Left renal pelvis (tissue), 4 donors: ENCODE results near the gene UBXN6. TPM values are rescaled to one million over a fixed set of nuclear protein-coding genes. Genes with fewer than 3 reads are reported as not detected.
A peak's percentile ranks its signal among the peaks of the same experiment; 100 is the strongest.

ENCODE experiments used
- DNase-seq, 4 donors: peaks; one replicate each; pipeline ENCODE4 v3.0.0-alpha.2; 2013; ENCODE audit warnings: low read depth in 4 of 4, low spot score in 3 of 4
- polyA plus RNA-seq, 4 donors: library from polyadenylated mRNA; unstranded; fragments of 120-200 nt; gene quantifications; one replicate each; pipeline ENCODE4 v1.2.1, GENCODE V29; 2013; ENCODE audit not compliant: insufficient read length in 4 of 4

The UBXN6 gene
- polyA plus RNA-seq: 100 to 1,000 TPM in 1 of 4 donors, 10 to 100 TPM in 3; 82.7 to 125 (median 89.8) TPM

DNA sequence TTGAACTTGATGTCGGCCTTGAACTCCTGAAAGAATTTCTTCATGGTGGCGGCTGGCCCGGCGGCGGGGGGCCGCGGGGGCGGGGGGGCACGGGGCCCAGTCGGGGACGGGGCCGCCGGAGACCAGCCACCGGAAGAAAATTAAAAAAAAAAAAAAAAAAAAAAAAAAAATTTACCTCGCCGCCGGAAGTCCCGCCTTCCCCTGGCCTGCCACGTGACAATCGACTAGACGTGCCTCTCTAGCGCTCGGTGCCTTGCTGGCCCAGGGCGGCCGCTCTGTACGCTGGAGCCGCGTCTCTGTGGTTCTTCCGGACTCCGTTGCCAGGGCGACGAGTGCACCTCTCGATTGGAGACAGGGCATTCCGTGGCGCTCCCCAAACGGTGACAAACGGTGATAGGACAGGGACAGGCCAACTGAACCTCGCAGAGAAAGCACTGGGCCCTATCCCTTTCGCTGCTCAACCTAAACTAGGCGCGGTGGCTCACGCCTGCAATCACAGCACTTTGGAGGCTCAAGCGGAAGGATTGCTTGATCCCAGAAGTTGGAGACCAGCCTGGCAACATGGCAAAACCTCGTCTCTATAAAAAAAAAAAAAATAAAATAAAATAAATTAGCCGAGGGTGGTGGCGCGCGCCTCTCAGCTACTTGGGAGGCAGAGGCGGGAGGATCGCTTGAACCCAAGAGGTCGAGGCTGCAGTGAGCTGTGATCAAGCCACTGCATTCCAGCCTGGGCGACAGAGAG is at the start of gene UBXN6:
Gene UBXN6, minus strand, starts transcription at position 141 of the 742 bp plus-strand sequence. Its CDS starts 97 bp downstream, at position 44.
- peak; percentile 84 to 94 (median 92) for DNase-seq

DNA sequence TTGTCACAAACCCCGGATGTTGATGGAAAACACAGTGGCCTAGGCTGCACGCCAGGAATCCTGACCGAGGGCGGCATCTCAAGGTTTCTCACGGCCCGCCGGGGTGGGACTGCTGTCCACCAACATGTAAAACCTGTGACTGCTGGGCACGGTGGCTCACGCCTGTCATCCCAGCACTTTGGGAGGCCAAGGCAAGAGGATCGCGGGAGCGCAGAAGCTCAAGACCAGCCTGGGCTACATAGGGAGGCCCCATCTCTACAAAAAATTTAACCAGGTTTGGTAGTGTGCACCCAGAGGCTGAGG is 49.5 kb upstream of the UBXN6 start:
- no peak for DNase-seq

DNA sequence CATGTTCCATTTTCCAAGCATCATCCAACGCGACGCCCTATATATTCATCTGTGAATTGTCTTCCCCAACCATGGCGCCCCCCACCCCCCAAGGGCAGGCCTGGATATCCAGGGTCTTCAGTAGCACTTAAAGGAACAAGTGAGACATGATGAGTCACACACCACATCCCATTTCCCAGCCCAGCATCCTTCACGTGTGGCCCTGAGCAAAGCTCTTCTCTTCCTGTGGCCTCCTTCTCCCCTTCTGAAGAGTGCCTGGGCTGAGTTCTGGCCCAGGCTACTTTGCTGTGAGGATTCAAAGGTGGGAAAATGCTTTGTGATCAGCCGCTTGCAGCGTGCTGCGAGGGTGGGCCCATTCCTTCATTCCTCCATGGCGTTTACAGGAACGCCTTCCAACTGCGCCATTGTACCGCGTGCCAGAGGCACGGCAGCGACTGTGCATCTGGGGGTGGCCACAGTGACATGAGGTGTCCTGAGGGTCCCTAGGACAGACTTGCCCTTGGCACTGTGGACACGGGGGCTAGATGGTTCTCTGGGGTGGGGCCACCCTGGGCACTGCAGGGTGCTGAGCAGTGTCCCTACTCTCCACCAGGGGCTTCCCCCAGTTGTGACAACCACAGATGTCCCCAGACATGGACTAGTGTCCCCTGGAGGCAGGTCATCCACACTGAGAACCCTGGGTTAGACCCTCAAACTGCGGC is 49.0 kb upstream of the UBXN6 start:
- no peak for DNase-seq

DNA sequence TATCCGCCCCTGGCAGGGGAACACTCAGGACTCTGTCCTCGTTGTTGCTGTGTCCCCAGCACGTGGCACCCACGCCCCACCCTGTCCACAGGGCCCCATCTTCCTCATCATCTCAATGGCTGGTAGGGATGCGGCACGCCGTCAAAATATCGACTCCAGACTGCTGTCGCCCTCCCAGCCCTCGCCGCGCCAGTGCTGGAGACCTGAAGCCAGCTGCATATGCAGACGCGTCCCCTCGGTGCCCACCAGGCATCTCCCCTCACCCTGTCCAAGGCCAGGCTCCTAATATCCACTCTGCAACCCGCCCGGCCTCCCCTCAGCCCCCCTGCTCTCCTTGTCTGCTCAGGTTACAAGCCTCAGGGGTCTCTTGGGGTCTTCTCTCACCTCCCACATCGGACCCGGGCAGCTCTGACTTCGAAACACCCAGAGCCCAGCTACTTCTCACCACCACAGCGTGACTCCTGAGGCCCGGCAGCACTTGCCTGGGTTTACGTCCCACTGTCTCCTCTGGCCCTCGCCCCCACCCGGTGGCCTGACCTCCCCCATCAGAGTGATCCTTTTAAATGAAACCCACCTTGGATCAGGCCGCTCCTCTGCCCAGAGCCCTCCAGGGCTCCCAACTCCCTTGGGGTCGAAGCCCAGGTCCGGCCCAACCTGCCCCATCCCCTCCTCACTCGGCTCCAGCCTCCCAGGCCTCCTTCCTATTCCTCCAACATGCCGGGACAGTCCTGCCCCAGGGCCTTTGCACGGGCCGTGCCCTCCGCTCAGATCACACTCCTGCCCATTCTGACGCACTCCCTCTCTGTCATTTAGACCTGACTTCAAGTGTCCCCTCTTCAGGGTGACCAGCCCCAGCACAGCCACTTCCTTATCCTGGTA is 48.2 kb upstream of the UBXN6 start:
- no peak for DNase-seq

DNA sequence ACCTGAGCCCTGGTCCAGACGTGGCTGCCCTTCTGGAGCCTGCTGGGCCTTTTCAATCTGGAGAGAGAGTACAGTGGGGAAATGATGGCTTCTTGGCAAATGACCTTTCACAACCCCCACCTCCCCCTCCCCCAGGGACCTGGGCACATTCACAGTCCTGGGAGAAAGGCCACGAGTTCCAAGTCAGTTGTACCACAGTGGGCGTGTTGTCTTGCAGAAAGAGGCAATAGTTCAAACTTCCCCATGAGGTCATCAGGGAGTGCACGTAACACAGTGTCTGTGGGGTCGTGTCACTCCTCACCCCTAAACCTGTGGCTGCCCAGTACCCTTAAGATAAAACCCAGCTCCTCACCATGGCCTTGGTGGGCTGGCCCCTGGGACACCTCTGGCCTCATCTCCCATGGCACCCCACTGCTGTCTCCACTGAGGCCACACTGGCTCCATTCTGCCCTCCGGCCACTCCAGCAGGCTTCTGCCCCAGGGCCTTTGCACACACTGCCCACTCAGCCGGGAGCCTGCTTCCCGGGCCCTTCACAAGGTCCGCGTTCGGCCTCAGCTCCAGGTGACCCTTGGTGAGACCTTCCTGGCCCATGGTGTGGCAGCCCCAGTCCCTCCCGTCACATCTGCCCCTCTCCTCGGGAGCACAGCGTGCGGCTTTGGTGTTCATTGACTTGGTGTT is 47.4 kb upstream of the UBXN6 start:
- no peak for DNase-seq

GRCh38 chr19:4504297-4504701 is 46.7 kb upstream of the UBXN6 start:
- DNase-seq: no peak

DNA sequence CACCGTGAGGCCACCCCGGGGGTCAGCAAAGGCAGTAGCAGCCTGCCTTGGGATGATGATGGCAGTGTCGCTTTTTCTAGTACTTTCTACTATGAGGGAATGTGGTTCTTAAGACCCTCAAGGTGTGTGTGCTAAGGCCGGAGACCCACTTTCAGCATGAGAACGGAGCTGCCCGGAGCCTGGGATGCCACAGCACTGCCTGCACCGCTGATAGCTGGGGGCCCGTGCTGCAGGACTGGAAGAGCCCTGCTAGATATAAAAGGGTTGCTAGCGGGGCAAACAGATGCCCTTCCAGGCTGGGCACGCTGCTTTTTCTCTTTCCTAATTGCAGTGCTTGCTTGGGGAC is 46.2 kb upstream of the UBXN6 start:
- DNase-seq: no peak

GRCh38 chr19:4503132-4503824 is 45.7 kb upstream of the UBXN6 start:
- DNase-seq: no peak

DNA sequence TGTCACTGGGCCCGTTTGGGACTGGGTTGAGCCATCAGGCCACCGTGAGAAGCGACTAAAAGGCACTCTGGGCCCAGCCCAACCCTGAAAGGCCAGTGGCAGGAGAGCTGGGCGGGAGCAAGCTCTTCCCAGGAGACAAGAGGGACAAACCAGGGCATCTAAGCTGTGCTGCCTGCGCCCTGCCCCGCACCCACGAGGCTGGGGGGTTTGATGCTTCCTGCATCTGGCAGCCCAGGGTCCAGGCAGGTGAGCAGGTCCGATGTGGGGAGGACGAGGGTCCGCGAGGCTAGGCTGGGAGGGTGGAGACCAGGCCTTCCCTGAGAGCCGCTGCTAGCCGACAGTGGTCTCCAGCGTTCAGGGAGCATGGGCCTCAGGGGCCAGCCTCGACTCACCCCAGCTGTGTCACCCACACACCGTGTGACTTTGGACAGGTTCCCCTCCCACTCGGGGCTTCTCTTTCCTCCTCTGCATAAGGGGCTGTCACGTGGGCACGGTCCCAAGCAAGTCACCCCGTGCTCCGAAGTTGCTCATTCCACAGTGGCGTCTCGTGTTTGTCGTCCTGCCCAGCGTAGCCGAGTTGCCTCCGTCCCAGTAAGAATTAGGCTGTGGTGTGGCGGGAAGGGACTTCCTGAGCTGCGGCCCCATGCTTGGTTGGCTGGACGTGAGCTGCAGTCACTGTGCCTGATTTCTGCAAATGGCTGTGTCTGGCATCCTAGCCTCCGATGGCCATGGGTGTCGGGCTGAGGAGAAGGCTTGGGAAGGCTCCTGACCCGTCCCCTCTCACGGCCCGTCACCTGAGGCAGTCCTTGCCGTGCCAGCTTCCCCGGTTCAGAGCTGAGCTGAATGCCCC is 44.9 kb upstream of the UBXN6 start:
- no peak for DNase-seq

DNA sequence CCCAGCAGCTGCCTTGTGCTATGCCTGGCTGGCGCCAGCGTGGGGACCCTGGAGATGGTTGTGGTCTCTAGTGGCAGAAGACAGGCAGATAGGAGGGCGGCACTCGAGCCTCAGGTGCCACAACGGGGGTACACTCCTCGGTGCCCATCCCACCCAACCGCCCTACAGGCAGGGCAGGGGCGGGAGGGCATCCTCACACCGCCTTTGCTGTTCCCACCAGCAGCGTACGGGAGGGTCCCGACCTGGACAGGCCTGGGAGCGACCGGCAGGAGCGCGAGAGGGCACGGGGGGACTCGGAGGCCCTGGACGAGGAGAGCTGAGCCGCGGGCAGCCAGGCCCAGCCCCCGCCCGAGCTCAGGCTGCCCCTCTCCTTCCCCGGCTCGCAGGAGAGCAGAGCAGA is 44.1 kb upstream of the UBXN6 start:
- DNase-seq: no peak

GRCh38 chr19:4500841-4501591 is 43.4 kb upstream of the UBXN6 start:
- no peak for DNase-seq

DNA sequence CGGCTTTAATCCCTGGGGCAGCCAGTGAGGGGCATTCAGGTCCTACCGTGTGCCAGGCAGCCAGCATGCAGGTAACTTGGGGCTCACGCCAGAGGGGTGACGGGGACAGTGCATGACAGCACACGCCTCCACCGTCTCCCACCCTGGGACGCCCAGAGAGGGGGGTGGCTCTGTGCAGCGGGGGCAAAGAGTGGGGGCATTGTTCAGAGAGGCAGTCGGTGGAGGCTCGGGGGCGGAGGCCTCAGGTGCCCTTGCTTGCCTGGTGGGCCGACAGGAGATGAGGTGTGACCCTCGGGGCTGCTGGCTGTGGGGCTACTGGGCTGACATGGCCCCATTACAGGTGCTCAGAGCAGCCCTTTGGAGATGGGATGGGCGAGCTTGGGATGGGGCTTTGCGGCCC is 42.3 kb upstream of the UBXN6 start:
- DNase-seq: no peak

GRCh38 chr19:4499318-4499717 is 41.7 kb upstream of the UBXN6 start:
- DNase-seq: no peak

DNA sequence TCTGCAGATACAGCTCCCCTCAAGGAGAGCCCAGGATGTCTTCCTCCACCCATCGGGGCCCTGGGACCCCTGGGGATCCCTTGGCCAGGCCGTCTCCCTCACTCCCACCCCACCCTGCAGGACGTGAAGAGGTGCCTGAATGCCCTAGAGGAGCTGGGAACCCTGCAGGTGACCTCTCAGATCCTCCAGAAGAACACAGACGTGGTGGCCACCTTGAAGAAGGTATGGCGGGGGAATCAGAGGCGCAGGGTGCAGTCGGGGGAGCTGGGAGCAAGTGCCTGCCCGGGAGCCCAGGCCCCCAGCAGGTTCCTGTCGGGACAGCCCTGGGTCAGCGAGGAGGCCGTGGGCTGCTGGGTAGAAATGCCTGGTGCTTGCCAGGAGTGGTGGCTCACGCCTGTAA is 41.1 kb upstream of the UBXN6 start:
- DNase-seq: no peak

GRCh38 chr19:4497770-4498389 is 40.3 kb upstream of the UBXN6 start:
- no peak for DNase-seq

DNA sequence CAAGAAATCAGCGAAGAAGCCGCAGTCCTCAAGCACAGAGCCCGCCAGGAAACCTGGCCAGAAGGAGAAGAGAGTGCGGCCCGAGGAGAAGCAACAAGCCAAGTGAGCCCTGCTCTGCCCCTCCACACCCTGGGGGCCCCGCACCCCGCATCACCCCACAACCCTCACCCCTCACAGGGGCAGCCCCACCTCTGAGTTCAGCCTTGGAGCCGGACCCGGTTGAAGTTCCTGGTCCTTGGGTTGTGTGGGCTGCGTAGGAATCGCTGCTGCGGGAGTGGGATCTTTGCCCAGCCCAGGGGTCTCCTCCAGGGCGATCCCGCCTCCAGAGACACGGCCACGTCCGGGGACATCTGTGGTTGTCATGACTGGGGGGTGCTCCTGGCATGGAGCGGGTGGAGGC is 38.7 kb upstream of the UBXN6 start:
- DNase-seq: no peak

DNA sequence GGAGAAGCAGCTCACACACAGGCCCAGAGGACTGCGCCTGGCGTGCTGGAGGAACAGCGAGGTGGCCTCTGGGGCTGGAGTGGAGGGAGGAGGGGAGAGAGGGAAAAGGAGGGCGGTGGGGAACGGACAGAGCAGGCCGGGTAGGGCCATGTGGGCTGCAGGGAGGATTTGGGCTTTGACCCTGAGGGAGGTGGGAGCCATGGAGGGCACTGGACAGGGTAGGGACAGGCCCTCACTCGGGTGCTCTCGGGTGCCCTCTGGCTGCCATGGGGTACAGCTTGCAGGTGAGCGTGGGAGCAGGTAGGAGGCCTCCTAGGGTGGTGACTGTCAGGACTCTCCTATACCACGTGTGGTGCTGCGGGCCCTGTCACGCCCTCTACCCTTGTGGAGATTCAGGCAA is 37.9 kb upstream of the UBXN6 start:
- no peak for DNase-seq

- DNase-seq: no peak
Observed at GRCh38 chr19:4494691-4495064, 37.1 kb upstream of the UBXN6 start.
